H9 (cell line): ENCODE data around the gene POLR2M. TPM values are rescaled to one million over a fixed set of nuclear protein-coding genes. Genes with fewer than 3 reads are reported as not detected.

Experiments
- DNase-seq: peaks from one replicate; pipeline ENCODE4 v3.0.0-alpha.2; 2017
- H2AFZ ChIP-seq: one replicate; pipeline ENCODE4 v1.6.1; 2013; ENCODE audit warnings: mild to moderate bottlenecking, low read length, control low read depth, moderate library complexity
- H2AK5ac ChIP-seq: 2 replicates; pipeline ENCODE4 v1.6.1; 2013; ENCODE audit warnings: low read length, control low read depth, mixed read lengths; ENCODE audit not compliant: insufficient read length
- H2BK120ac ChIP-seq: one replicate; pipeline ENCODE4 v1.6.1; 2013; ENCODE audit warnings: low read depth, mild to moderate bottlenecking, low read length, control low read depth, inconsistent platforms; ENCODE audit not compliant: poor library complexity, severe bottlenecking
- H2BK12ac ChIP-seq: 2 replicates; pipeline ENCODE4 v1.6.1; 2013; ENCODE audit warnings: low read length, control low read depth, mixed read lengths, low read depth; ENCODE audit not compliant: insufficient read length
- H2BK15ac ChIP-seq: 2 replicates; pipeline ENCODE4 v1.6.1; 2013; ENCODE audit warnings: low read depth, low read length, control low read depth
- H2BK20ac ChIP-seq: one replicate; pipeline ENCODE4 v1.6.1; 2013; ENCODE audit warnings: low read depth, mild to moderate bottlenecking, low read length, control low read depth, inconsistent platforms; ENCODE audit not compliant: poor library complexity, severe bottlenecking
- H2BK5ac ChIP-seq: 2 replicates; pipeline ENCODE4 v1.6.1; 2013; ENCODE audit warnings: low read length, control low read depth, mixed read lengths; ENCODE audit not compliant: insufficient read length
- H3K14ac ChIP-seq: 2 replicates; pipeline ENCODE4 v1.6.1; 2013; ENCODE audit warnings: low read length, control low read depth; ENCODE audit not compliant: insufficient read depth
- H3K18ac ChIP-seq: 2 replicates; pipeline ENCODE4 v1.6.1; 2013; ENCODE audit warnings: low read depth, mild to moderate bottlenecking, mixed read lengths, low read length, control low read depth; ENCODE audit not compliant: insufficient read length
- H3K23ac ChIP-seq: 2 replicates; pipeline ENCODE4 v1.6.1; 2013; ENCODE audit warnings: low read length, control low read depth, mixed read lengths, low read depth; ENCODE audit not compliant: insufficient read length
- H3K23me2 ChIP-seq: 2 replicates; pipeline ENCODE4 v1.6.1; 2013; ENCODE audit warnings: low read depth, mild to moderate bottlenecking, mixed read lengths, low read length, control low read depth; ENCODE audit not compliant: insufficient read length, poor library complexity, severe bottlenecking
- H3K27ac ChIP-seq: 2 replicates; pipeline ENCODE4 v1.5.1; 2013; ENCODE audit warnings: low read length, control low read depth, mixed read lengths, low read depth; ENCODE audit not compliant: insufficient read length
- H3K27me3 ChIP-seq: 2 replicates; pipeline ENCODE4 v1.6.1; 2013; ENCODE audit warnings: low read length, control low read depth, inconsistent platforms; ENCODE audit not compliant: insufficient read depth
- H3K4ac ChIP-seq: 2 replicates; pipeline ENCODE4 v1.6.1; 2013; ENCODE audit warnings: low read depth, mild to moderate bottlenecking, control low read depth, inconsistent platforms, low read length, moderate library complexity
- H3K4me1 ChIP-seq: 2 replicates; pipeline ENCODE4 v1.6.1; 2013; ENCODE audit warnings: low read length, control low read depth, inconsistent platforms; ENCODE audit not compliant: insufficient read depth
- H3K4me2 ChIP-seq: 2 replicates; pipeline ENCODE4 v1.6.1; 2013; ENCODE audit warnings: low read length, control low read depth, mixed read lengths; ENCODE audit not compliant: insufficient read length, insufficient read depth
- H3K56ac ChIP-seq: 2 replicates; pipeline ENCODE4 v1.6.1; 2013; ENCODE audit warnings: low read depth, mild to moderate bottlenecking, mixed read lengths, low read length, control low read depth; ENCODE audit not compliant: insufficient read length
- H3K79me1 ChIP-seq: 2 replicates; pipeline ENCODE4 v1.6.1; 2013; ENCODE audit warnings: low read depth, mild to moderate bottlenecking, moderate library complexity, low read length, control low read depth, inconsistent platforms; ENCODE audit not compliant: insufficient read depth, poor library complexity, severe bottlenecking
- H3K79me2 ChIP-seq: 2 replicates; pipeline ENCODE4 v1.6.1; 2013; ENCODE audit warnings: low read length, control low read depth, inconsistent platforms; ENCODE audit not compliant: insufficient read depth
- H3K9ac ChIP-seq: 2 replicates; pipeline ENCODE4 v1.6.1; 2013; ENCODE audit warnings: low read length, control low read depth, mixed read lengths; ENCODE audit not compliant: insufficient read length; ENCODE audit errors: extremely low read depth
- H3K9me3 ChIP-seq: one replicate; pipeline ENCODE4 v1.6.1; 2013; ENCODE audit warnings: low read depth, low read length, inconsistent platforms; ENCODE audit not compliant: control insufficient read depth
- H3T11ph ChIP-seq: one replicate; pipeline ENCODE4 v1.6.1; 2013; ENCODE audit warnings: mild to moderate bottlenecking, low read length, control low read depth, inconsistent platforms
- H4K20me1 ChIP-seq: one replicate; pipeline ENCODE4 v1.6.1; 2013; ENCODE audit not compliant: control insufficient read depth, insufficient read length, insufficient read depth
- H4K5ac ChIP-seq: 2 replicates; pipeline ENCODE4 v1.6.1; 2013; ENCODE audit warnings: low read depth, mild to moderate bottlenecking, mixed read lengths, low read length, control low read depth; ENCODE audit not compliant: insufficient read length
- H4K8ac ChIP-seq: replicated peaks from 2 replicates; pipeline ENCODE4 v1.6.1; 2013; ENCODE audit warnings: low read length, control low read depth, mixed read lengths, low read depth; ENCODE audit not compliant: insufficient read length
- H4K91ac ChIP-seq: 2 replicates; pipeline ENCODE4 v1.6.1; 2013; ENCODE audit warnings: low read depth, mild to moderate bottlenecking, moderate library complexity, mixed read lengths, low read length, control low read depth; ENCODE audit not compliant: insufficient read length
- H3K27ac Mint-ChIP-seq, 3 experiments: 2 replicates in 2 of 3; 3 replicates in 1 of 3; pipeline ENCODE4 v1.8.0; 2020 to 2021; ENCODE audit warnings: mixed read lengths in 3 of 3, mild to moderate bottlenecking in 1 of 3, moderate library complexity in 1 of 3
- H3K27me3 Mint-ChIP-seq: 2 replicates; pipeline ENCODE4 v1.8.0; 2021; ENCODE audit warnings: low read depth, mild to moderate bottlenecking, moderate library complexity, mixed read lengths
- H3K36me3 Mint-ChIP-seq, 3 experiments: 2 replicates in 2 of 3; 3 replicates in 1 of 3; pipeline ENCODE4 v1.8.0; 2020 to 2021; ENCODE audit warnings: low read depth in 3 of 3, mixed read lengths in 3 of 3; ENCODE audit not compliant: insufficient read depth in 1 of 3
- H3K4me1 Mint-ChIP-seq, 2 experiments: 2 replicates each; pipeline ENCODE4 v1.8.0; 2020; ENCODE audit warnings: mixed read lengths in 2 of 2
- H3K4me3 Mint-ChIP-seq, 2 experiments: 2 replicates in 1 of 2; 3 replicates in 1 of 2; pipeline ENCODE4 v1.8.0; 2020 to 2021; ENCODE audit warnings: mild to moderate bottlenecking in 2 of 2, mixed read lengths in 2 of 2, moderate library complexity in 1 of 2
- H3K9me3 Mint-ChIP-seq, 2 experiments: 2 replicates in 1 of 2; 3 replicates in 1 of 2; pipeline ENCODE4 v1.8.0; 2020; ENCODE audit warnings: mild to moderate bottlenecking in 2 of 2, mixed read lengths in 2 of 2, moderate library complexity in 1 of 2
- WGBS: extraction: QIAGEN DNeasy Blood & Tissue Kit; methylation state at CpG from one replicate; pipeline ENCODE4 v1.1.7; 2013; ENCODE audit warnings: missing lambda C conversion rate, low lambda C conversion rate, mixed read lengths; ENCODE audit not compliant: insufficient read length; ENCODE audit errors: extremely low coverage; 5-methylcytosine and 5-hydroxymethylcytosine counted together
- total RNA-seq: library from RNA; stranded (reverse); gene quantifications from 2 replicates; pipeline ENCODE4 v1.2.1, GENCODE V29; 2021
- TF ChIP-seq, protein P1 (sequence below): fragments of 200-600 bp; sonication (generic); conservative IDR thresholded peaks from 3 replicates; pipeline ENCODE4 v1.8.0; 2021; ENCODE audit warnings: antibody characterized with exemption, mild to moderate bottlenecking

Gene POLR2M
- total RNA-seq, 1 experiment from 2014 or later, result 67.3 TPM

DNA sequence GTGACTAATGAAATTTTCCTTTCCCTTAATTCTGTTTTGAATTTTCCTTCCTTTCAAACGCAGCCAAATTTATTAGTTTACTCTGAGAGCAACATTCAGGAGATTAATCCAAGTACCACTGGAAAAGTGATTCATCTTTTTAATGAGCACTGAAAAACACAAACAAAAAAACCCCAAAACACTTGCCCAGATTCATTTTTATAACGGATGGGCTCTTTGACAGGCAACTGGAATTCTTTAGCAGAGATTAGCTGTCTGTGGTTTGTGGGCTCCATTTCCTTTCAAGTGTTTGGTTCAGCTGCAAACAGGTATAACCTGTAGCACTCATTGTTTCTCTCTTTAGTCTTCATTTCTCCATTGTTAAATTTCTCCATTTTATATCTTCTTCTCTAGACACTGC, 3.1 kb upstream of the POLR2M start:
- Histone ChIP-seq H3K56ac (no peak overlapping the region), H2BK120ac (no peak overlapping the region), H3T11ph (no peak overlapping the region), H4K8ac (no peak overlapping the region), H3K23me2 (peaks cover 9% of the 10 kb centered on the region), H4K5ac (no peak overlapping the region), H4K91ac (no peak overlapping the region), H3K9ac (no peak overlapping the region), H3K27ac (no peak overlapping the region), H4K20me1 (no peaks in the 10 kb centered on the region), H3K27me3 (no peaks in the 10 kb centered on the region), H3K79me1 (no peaks in the 10 kb centered on the region), H2AK5ac (no peak overlapping the region), H2BK5ac (no peak overlapping the region), H3K79me2 (peaks cover 3% of the 10 kb centered on the region; the same call in 1 of the 2 replicates), H3K18ac (no peak overlapping the region), H3K9me3 (no peaks in the 10 kb centered on the region), H2BK12ac (no peak overlapping the region), H3K4me1 (no peaks in the 10 kb centered on the region), H3K14ac (no peak overlapping the region), H2AFZ (no peak overlapping the region), H2BK15ac (no peak overlapping the region), H3K23ac (no peak overlapping the region), H2BK20ac (no peak overlapping the region), H3K4me2 (no peak overlapping the region), H3K4ac (no peak overlapping the region)
- Mint-ChIP-seq H3K27me3 (peaks cover 68% of the 10 kb centered on the region), H3K36me3 (peaks cover 0 to 3% (median 0%) of the 10 kb centered on the region in 3 experiments; a peak in 3 of 7 replicates), H3K27ac (no peak overlapping the region), H3K9me3 (peaks cover 0 to 6% of the 10 kb centered on the region in 2 experiments; a peak in 1 of 5 replicates), H3K4me3 (no peak overlapping the region), H3K4me1 (peaks cover 9 to 21% of the 10 kb centered on the region in 2 experiments)
- no peak for DNase-seq
- TF ChIP-seq, protein P1, sequence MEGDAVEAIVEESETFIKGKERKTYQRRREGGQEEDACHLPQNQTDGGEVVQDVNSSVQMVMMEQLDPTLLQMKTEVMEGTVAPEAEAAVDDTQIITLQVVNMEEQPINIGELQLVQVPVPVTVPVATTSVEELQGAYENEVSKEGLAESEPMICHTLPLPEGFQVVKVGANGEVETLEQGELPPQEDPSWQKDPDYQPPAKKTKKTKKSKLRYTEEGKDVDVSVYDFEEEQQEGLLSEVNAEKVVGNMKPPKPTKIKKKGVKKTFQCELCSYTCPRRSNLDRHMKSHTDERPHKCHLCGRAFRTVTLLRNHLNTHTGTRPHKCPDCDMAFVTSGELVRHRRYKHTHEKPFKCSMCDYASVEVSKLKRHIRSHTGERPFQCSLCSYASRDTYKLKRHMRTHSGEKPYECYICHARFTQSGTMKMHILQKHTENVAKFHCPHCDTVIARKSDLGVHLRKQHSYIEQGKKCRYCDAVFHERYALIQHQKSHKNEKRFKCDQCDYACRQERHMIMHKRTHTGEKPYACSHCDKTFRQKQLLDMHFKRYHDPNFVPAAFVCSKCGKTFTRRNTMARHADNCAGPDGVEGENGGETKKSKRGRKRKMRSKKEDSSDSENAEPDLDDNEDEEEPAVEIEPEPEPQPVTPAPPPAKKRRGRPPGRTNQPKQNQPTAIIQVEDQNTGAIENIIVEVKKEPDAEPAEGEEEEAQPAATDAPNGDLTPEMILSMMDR, result no peak
- WGBS, result no CpG with 5 or more reads among the region's 2 CpGs
